GM19467 (cell line): Measurements from ENCODE around the gene SEMA3D.

ENCODE experiments used
- ATAC-seq: cut with Tn5 transposase; IDR thresholded peaks from one replicate; pipeline ENCODE4 v1.9.1; 2021; ENCODE audit warnings: mild to moderate bottlenecking, moderate library complexity; ENCODE audit not compliant: unreplicated experiment

The SEMA3D gene

GRCh38 chr7:85186521-85187241, at the start of gene SEMA3D:
TSS of gene SEMA3D (minus strand) at chr7:85187056. CDS start at chr7:85121891, 65,165 bp downstream.
- ATAC-seq, result peak; percentile 96

- no peak for ATAC-seq
These were observed 47.9 kb upstream of the SEMA3D start for GRCh38 chr7:85234730-85235129.

DNA sequence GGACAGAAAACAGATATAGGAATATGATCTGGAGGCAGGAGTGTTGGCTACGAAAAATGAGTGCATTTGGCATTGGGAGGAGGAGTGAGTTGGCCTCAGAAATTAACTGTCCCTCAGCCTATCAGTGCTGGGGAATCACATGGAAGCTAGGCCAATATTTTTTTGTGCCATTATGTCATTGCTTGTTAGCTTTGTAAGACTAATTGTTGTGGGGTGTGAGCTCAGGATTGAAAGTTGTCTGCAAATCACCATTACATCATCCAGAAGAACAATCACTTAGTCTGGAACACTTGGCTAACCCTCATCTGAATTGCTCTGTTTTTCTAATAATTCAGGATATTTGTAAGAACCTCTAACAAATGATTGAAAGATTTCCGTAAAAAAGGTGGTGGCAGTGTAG, 45.2 kb upstream of the SEMA3D start:
- no peak for ATAC-seq

GRCh38 chr7:85230623-85231022, 43.8 kb upstream of the SEMA3D start:
- ATAC-seq, result no peak

- no peak for ATAC-seq
These were observed 42.7 kb upstream of the SEMA3D start for GRCh38 chr7:85229544-85229943.

- no peak for ATAC-seq
These were observed 39.7 kb upstream of the SEMA3D start for GRCh38 chr7:85226361-85227085.

- no peak for ATAC-seq
These were observed 37.3 kb upstream of the SEMA3D start for GRCh38 chr7:85224171-85224570.

DNA sequence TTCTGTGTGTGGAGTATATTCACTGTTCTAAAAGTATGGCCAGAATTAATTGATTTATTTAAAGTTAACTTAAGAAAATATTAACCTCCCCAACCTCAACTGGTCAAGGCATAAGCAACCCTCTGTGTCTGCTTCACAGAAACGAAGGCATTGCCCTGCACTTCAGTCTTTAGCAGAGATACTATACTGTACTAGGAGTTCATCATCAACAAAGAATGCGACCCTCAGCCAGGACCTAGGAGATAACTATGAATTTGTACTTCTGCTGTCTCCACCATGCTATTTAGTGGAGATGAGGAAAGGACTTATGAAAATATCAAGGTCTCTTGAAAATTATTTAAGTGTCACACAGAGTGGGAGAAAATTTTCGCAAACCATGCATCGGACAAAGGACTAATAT, 35.7 kb upstream of the SEMA3D start:
- no peak for ATAC-seq

- no peak for ATAC-seq
These were observed 34.9 kb upstream of the SEMA3D start for GRCh38 chr7:85221796-85222195.

- no peak for ATAC-seq
These were observed 33.8 kb upstream of the SEMA3D start for GRCh38 chr7:85220651-85221050.

- no peak for ATAC-seq
These were observed 33.2 kb upstream of the SEMA3D start for GRCh38 chr7:85220023-85220422.

DNA sequence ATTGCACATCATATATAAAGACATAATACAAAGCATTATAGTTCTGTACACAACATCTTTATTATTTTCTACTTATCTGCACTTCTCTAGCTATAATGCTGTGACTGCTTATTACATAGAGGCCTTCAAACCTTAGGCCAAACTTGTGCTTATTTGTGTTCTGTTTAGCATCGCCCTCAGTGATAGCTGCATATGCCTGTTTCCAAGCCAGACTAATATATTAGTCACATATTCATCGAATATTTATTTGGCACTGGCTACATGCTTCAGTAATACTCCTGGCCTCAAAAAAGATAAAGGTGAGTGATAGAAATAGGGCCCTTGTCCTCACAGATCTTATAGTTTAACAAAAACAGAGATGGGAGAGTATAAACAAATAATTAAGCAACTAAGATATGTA, 30.2 kb upstream of the SEMA3D start:
- ATAC-seq, result no peak

DNA sequence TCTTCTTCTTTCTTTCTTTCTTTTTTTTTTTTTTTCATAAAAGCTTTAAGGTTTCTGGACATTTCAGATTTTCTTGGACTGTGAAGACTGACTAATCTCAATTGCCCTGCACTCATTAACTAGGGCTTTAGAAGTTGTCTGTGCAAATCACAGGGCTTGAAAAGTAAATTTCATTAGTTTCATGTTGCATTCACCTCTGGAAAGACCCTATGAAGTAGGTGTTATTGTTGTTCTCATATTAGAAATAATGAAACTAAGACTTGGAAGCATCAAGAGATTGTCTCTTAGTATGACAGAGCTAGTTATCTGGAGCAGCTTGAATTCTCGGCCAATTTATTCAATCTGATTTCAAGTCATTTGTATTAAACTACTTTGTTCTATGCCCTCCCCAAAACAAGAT, 28.2 kb upstream of the SEMA3D start:
- peak; percentile 72 for ATAC-seq

DNA sequence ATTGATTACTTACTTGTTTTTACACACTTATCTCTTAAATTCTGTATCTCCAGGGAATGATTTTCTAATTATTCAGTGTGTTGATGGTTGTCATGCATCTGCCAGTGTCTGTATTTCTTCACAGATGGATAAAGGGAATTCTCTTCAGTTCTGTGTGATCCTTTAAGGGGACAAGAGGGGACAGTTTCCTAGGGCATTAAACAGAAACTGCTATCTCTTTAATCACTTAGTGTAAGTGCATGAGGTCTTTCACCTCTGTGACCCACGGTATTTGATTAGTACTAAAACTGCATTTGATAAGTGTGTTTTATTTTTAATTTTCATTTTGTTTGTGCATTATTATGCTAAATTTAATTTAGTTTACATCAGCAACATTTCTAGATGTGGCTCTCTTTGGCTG, 26.6 kb upstream of the SEMA3D start:
- no peak for ATAC-seq

- no peak for ATAC-seq
These were observed 18.9 kb upstream of the SEMA3D start for GRCh38 chr7:85205754-85206153.

- no peak for ATAC-seq
These were observed 17.6 kb upstream of the SEMA3D start for GRCh38 chr7:85204496-85204895.

GRCh38 chr7:85204061-85204460, 17.2 kb upstream of the SEMA3D start:
- no peak for ATAC-seq

DNA sequence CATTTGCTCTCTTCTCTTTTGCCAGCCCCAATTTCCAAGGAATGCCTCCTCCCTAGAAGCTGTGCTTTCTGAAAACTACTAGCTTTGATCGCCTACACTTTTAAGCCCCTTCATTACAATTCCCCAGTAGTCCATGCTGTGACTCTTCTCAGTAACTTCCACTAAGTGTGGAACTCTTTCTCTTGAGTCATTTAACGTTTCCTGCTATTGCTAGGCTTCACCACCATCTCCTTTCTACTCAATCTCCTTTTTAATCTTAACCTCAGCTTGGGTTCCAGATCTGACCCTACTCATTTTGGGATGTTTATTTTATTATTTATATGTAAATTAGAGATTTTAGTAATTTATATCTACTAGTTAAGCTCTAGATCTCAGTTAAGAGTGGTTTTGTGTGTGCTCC, 14.4 kb upstream of the SEMA3D start:
- no peak for ATAC-seq

DNA sequence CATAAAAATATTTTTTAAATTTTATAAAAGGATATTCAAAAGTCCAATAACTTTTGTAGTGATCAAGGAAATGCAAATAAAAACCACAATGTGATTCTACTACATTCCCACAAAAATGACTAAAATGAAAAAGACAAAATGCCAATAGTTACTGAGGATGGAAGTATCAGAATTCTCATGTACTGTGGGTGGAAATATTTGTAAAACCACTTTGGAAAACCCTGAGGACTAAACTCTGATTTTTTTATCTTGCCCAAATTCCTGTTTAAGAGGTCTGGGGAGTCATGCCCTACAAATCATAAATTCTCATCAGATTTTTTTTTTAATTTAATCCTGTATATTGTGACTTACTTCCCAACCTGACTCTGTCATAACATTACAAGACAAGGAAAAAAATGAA, 9.8 kb upstream of the SEMA3D start:
- ATAC-seq, result no peak

GRCh38 chr7:85191383-85191782, 4.5 kb upstream of the SEMA3D start:
- no peak for ATAC-seq

GRCh38 chr7:85186083-85186520, 754 bp downstream of the SEMA3D start:
- ATAC-seq, result peak; percentile 13

- ATAC-seq, result no peak
These were observed 1.3 kb downstream of the SEMA3D start for GRCh38 chr7:85185424-85186082.
